LNCAP (cell line): ENCODE data around the gene ICAM5.

Experiments used
- CTCF ChIP-seq: fragments of 450-650 bp; IDR thresholded peaks from 2 replicates; pipeline ENCODE4 v1.5.1; 2017; ENCODE audit warnings: mild to moderate bottlenecking

Gene ICAM5

GRCh38 chr19:10344780-10345179 lies 55.0 kb downstream of the ICAM5 start:
- TF ChIP-seq CTCF: no peak
